ENCODE data around the gene DEFB132. TPM values are rescaled to one million over a fixed set of nuclear protein-coding genes. Genes with fewer than 3 reads are reported as not detected.
"Not testable (repeated sequence)": the region's sequence is repeated elsewhere in the genome, so short reads cannot be mapped to it uniquely, and the experiment has no call there.

DEFB132 gene
- total and polyA plus RNA-seq, 12 donors, result 0.12 to 0.30 TPM; not detected in 10

DNA sequence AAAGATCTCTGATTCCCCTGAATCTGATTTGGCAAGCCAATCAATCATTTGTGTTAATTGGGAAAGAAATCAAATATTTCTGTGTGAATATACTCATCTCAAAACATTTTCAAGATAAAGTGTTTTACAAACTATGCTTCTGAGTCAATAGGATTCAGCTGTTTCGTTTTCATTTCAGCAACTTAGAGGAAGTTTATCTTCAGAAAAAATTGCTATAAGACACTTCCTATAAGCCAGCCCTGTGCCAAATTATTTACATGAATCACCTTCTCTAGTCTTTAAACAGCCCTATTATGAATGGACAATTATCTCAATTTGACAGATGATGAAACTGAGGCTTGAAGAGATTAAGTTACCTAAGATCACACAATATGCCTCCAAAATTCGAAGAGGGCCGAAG is 19.6 kb upstream of the DEFB132 start:
- Histone ChIP-seq H3K27ac (peak overlapping the region in 1 of 10 donors; percentile 54), H3K4me1 (peaks cover 0 to 7% (median 0%) of the 10 kb centered on the region in 9 donors), H3K27me3 (peaks cover 0 to 13% (median 6%) of the 10 kb centered on the region in 7 donors), H3K4me3 (peak overlapping the region in 1 of 10 donors; percentile 24), H3K36me3 (no peaks in the 10 kb centered on the region), H3K9me3 (no peaks in the 10 kb centered on the region)
- DNase-seq, result no peak
- ATAC-seq, result no peak
- intact Hi-C loops (cut with DNase I), result no loop called here
- TF ChIP-seq, protein P1, sequence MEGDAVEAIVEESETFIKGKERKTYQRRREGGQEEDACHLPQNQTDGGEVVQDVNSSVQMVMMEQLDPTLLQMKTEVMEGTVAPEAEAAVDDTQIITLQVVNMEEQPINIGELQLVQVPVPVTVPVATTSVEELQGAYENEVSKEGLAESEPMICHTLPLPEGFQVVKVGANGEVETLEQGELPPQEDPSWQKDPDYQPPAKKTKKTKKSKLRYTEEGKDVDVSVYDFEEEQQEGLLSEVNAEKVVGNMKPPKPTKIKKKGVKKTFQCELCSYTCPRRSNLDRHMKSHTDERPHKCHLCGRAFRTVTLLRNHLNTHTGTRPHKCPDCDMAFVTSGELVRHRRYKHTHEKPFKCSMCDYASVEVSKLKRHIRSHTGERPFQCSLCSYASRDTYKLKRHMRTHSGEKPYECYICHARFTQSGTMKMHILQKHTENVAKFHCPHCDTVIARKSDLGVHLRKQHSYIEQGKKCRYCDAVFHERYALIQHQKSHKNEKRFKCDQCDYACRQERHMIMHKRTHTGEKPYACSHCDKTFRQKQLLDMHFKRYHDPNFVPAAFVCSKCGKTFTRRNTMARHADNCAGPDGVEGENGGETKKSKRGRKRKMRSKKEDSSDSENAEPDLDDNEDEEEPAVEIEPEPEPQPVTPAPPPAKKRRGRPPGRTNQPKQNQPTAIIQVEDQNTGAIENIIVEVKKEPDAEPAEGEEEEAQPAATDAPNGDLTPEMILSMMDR (IDR thresholded peaks at IDR 0.05), result no peak
- WGBS, 2 donors, result 73 to 78% methylated on average over 3 of the region's 3 CpGs

DNA sequence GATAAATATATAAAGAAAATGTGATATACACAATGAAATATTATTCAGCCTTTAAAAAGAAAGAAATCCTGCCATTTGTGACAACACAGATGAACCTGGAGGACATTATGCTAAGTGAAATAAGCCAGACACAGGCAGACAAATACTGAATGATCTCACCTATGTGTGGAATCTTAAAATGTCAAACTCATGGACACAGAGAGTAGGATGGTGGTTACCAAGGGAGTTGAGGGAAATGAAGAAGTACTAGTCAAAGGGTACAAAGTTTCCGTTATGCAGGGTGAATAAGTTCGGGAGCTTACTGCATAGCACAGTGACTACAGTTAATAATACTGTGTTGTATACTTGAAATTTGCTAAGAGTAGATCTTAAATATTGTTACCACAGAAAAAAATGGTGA is 14.6 kb upstream of the DEFB132 start:
- ATAC-seq, result no peak
- DNase-seq, result no peak
- H3K4me3 ChIP-seq, result no peak overlapping the region
- H3K4me1 ChIP-seq, result peaks cover 0 to 3% (median 0%) of the 10 kb centered on the region in 9 donors
- TF ChIP-seq, protein P1 (IDR thresholded peaks at IDR 0.05), result no peak
- H3K9me3 ChIP-seq, result peaks cover 0 to 9% (median 0%) of the 10 kb centered on the region in 11 donors
- whole genome bisulfite sequencing, 2 donors, result 83 to 89% methylated on average over 2 of the region's 2 CpGs
- H3K27me3 ChIP-seq, result peaks cover 0 to 19% (median 6%) of the 10 kb centered on the region in 7 donors
- no peaks in the 10 kb centered on the region for H3K36me3 ChIP-seq
- H3K27ac ChIP-seq, result no peak overlapping the region
- intact Hi-C loops (cut with DNase I), result no loop called here

DNA sequence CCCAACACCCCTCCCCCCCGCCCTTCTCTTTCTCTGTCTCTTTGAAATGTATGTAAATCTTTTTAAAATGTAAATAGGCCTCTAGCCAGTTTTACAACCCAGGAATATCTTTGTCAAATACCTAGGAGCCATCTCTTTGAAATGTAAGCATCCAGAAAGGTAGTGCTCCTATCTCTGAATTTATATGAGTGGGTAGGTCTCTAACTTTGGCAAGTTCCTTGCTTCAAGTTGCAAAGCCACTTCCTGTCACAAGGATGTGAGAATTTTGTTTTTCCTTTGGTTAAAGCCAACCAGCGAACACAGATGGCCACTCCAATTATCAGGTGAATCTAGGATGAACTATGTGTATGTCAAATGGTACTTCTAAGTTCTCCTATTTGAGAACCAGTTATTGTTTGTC is 6.2 kb upstream of the DEFB132 start:
- 40 to 50% methylated on average over 2 of the region's 2 CpGs for WGBS, 2 donors
- Histone ChIP-seq H3K4me3 (no peak overlapping the region), H3K36me3 (no peaks in the 10 kb centered on the region), H3K27me3 (peaks cover 0 to 29% (median 2%) of the 10 kb centered on the region in 7 donors), H3K9me3 (peaks cover 0 to 9% (median 0%) of the 10 kb centered on the region in 11 donors), H3K4me1 (no peaks in the 10 kb centered on the region), H3K27ac (no peak overlapping the region)
- DNase-seq (no peak), ATAC-seq (no peak)
- TF ChIP-seq, protein P1 (IDR thresholded peaks at IDR 0.05), result no peak
- intact Hi-C loops (cut with DNase I), result no loop called here

DNA sequence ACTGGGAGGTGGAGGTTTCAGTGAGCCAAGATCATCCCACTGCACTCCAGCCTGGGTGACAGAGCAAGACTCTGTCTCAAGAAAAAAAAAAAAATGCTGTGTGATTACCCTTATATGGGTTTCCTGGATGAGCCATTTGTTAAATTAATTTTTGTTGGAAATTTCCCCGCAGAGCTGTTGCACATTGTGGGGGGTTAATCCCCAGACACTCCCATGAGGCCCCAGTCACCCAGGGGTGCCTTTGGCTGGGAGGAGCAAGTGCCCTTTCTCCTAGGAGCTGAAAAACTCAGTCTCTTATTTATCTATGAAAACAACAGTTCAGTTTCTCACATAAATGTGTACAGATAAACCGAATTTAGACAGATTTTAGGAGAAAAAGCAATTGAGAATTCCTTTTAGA is 4.7 kb upstream of the DEFB132 start:
- H3K27ac ChIP-seq, result no peak overlapping the region
- peaks cover 0 to 29% (median 2%) of the 10 kb centered on the region in 7 donors for H3K27me3 ChIP-seq
- no peaks in the 10 kb centered on the region for H3K9me3 ChIP-seq
- no peak for ATAC-seq
- TF ChIP-seq, protein P1 (IDR thresholded peaks at IDR 0.05), result no peak
- H3K4me3 ChIP-seq, result no peak overlapping the region
- H3K36me3 ChIP-seq, result no peaks in the 10 kb centered on the region
- WGBS, 2 donors, result 71 to 75% methylated on average over 2 of the region's 2 CpGs
- H3K4me1 ChIP-seq, result no peaks in the 10 kb centered on the region
- DNase-seq, result no peak
- intact Hi-C loops (cut with DNase I), result no loop called here

DNA sequence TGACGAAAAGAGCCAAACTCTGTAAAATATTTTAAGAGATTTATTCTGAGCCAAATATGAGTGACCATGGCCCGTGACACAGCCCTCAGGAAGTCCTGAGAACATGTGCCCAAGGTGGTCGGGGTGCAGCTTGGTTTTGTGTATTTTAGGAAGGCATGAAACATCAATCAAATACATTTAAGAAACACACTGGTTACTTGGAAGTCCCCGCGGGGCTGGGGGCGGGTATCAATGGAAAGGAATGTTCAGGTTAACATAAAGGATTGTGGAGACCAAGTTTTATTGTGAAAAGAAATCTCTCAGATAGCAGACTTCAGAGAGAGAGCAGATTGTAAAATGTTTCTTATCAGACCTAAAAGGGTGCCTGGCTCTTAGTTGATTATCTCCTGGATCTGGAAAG is 4.1 kb upstream of the DEFB132 start:
- intact Hi-C loops (cut with DNase I); DNase-seq; H3K27ac ChIP-seq; H3K36me3 ChIP-seq; H3K9me3 ChIP-seq; ATAC-seq; H3K4me1 ChIP-seq; H3K4me3 ChIP-seq: not testable (repeated sequence)
- WGBS, 2 donors, result 52 to 58% methylated on average over 6 of the region's 6 CpGs
- H3K27me3 ChIP-seq, result peaks cover 0 to 26% (median 2%) of the 10 kb centered on the region in 7 donors

Measured in heart right ventricle (tissue), 16 donors.